H54 (cell line): Measurements from ENCODE around the gene MYEOV.

ENCODE experiments used
- DNase-seq: peaks from one replicate; pipeline ENCODE4 v3.0.0; 2011; ENCODE audit warnings: low spot score, mixed read lengths; ENCODE audit not compliant: insufficient read length
- FAIRE-seq: peaks from 3 replicates; lab custom pipeline; 2011; peaks lifted over from hg19 to GRCh38; lab: Jason Lieb, UNC
- POLR2A ChIP-seq: IDR thresholded peaks from 2 replicates; pipeline ENCODE4 v1.6.1; 2011; ENCODE audit warnings: low read depth, mild to moderate bottlenecking, low read length

Gene MYEOV

DNA sequence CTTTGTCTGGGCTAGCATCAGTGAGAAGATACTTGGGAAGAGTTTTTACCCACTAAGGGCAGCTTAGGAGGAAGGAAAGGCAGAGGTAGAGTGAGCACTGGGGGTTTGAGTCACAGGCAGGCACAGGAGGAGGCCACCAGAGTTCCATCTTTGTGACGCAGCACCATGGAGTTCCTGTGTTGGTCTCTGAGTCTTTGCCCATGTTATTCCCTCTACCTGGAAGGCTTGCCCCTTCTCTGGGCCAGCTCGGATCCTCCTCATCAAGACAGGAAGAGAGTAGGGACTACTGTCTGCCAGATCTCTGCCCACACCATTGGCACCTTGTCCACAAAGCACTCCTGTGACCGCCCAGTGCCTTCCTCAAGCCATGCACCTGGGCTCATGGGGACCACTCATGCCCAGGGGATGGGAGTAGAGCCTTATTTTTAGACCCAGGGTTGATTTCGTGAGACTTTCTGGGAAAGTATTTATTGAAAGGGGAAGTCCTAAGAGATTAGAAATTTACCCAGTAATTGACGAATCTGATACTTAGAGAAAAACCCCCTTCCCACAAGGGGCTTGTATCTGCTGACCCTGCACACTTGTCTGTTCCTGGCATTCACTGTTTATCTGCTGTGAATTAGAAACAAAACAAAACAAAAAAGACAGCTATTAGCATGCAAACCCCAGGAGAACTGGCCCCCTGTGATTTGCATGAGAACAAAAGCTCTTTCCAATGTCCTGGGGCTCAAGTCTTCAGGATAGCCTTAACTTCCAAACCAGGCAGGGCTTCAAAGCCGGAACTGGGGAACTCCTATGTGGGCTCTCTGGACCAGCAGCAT, 35.9 kb upstream of the MYEOV start:
- FAIRE-seq = no peak
- DNase-seq = no peak

DNA sequence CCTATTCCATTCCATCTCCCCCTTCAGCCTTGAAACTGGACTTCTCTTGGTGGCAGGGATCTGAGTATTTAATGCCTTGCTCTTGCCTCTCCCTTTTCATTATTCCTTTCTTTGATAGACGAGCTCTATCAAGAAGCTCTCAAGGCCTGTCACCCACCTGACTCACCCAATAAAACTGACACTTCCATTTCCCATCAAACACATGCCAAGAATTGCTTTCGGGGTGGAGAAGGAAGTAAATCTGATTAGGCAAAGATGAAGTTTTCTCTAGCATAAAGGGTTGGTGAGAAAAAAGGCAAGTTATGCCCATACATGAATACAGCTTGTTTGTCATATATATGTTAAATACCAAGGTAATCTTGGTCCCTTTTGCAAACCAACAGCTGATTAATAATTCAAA, 34.9 kb upstream of the MYEOV start:
- no peak for TF ChIP-seq POLR2A
- FAIRE-seq (no peak), DNase-seq (no peak)

More for the DNA sequence above, 35.9 kb upstream of the MYEOV start:
- no peak for TF ChIP-seq POLR2A

DNA sequence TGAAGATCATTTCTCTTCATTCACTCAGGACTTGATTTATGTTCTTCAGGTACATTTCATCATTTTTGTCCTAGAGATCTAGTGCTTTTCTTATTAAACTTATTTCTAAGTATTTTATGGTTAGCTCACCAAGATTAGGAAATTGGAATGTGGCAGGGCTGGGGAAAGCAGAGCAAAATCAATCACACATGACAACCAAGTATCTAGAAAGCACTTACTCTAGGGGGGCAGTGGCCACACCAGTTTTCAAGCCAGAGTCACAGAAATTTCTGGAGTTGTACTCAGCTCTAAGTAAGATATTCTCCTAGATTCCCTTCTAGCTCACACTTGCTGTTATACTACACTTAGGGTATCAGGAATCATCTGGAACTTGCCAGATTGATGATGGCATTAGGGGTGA, 33.3 kb upstream of the MYEOV start:
- TF ChIP-seq POLR2A = no peak
- FAIRE-seq (no peak), DNase-seq (no peak)

DNA sequence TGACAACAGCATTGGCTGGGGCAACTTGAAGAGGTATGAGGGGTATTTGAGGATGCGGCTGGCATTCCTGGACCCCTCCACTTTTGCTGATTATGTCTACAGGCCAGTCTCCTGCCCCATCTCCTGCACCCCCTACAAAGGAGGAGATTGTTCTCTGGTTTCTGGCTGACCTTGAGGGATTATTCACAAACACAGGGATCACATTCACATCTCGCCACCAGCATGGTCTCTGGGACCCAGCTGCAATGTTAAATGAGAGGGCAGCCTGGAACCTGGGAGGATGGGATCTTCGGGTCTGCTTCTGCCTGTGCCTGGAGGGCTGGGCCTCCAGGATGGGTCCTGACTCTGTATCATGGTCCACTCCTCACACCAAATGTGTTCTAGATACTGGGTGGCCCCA, 32.8 kb upstream of the MYEOV start:
- no peak for TF ChIP-seq POLR2A
- no peak for FAIRE-seq
- no peak for DNase-seq

DNA sequence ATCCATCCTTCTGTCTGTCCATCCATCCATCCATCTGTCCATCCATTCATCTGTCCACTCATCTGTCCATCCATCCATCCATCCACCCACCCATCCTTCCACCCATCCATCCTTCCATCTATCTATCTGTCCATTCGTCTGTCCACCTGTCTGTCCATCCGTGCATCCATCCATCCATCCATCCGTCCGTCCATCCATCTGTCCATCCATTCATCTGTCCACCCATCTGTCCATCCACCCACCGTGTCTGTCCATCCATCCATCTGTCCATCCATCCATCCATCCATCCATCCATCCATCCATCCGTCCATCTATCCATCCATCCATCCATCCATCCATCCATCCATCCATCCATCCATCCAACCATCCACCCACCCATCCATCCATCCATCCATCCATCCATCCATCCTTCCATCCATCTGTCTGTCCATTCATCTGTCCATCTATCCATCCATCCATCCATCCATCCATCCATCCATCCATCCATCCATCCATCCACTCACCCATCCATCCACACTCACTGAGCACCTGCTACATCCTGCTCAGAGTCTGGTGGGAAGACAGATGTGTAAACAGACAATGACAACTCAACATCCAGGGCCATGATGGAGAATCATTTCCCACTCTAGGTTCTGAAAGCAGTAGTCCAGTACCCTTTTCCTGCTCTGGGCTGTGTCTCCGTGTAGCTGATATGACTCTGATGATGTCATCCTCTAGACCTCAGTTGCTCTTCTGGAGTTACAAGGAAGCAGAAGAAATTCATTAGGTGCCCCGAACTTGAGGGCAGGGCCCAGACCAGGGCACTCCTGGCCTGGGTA, 30.8 kb upstream of the MYEOV start:
- FAIRE-seq (no peak), DNase-seq (no peak)
- no peak for TF ChIP-seq POLR2A

DNA sequence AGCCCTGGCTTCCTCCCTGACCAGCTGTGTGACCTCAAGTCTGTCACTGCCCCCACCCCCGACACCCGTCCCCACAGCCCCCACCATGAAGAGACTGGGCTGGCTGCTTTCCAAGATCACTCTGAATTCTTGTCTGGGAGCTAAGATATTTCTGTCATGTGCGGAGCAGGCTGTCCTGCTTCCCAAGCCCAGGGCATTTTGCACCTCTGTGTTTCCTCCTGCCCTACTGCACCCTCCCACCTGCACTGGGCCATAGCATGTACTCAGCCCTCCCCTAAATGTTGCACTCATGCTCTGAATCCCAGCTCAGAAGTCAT, 30.3 kb upstream of the MYEOV start:
- DNase-seq (no peak), FAIRE-seq (no peak)
- no peak for TF ChIP-seq POLR2A

DNA sequence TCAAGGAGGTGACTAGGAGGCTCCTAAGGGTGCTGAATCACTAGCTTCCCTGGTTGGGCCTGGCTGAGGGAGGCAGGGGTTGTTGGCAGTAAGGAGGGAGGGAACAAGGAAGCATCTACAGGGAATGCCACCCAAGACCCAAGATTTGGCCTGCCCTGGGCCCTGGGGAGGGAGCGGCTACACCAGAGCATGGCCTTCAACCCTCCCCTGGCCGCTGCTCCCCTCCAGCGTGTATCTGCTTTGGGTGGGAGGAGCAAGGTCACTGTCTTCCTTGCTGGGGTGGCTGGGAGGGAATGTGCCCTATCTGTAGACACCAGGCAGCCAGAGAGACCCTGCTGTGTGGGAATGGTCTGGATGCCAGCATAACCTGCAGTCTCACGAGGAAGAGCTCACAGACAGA, 29.5 kb upstream of the MYEOV start:
- DNase-seq (no peak), FAIRE-seq (no peak)
- no peak for TF ChIP-seq POLR2A

DNA sequence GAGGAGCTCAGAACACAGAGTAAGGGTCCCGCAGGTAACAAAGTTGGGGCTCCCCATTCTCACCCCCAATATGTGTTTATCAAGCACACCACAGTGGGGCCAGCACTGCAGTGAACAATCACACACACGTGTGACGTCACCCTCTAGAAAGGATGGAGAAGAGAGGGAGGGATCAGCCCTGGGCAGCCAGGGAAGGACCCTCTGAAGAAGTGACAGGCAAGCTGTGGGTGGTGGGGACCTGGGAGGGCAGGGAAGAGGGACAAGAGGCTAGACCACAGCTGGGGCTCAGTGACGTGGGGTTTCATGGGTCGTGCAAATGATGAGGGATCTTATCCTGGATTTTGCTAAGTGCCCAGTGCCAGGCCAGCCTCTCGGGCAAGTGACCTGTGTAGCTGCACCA, 28.7 kb upstream of the MYEOV start:
- TF ChIP-seq POLR2A = no peak
- FAIRE-seq (no peak), DNase-seq (no peak)

DNA sequence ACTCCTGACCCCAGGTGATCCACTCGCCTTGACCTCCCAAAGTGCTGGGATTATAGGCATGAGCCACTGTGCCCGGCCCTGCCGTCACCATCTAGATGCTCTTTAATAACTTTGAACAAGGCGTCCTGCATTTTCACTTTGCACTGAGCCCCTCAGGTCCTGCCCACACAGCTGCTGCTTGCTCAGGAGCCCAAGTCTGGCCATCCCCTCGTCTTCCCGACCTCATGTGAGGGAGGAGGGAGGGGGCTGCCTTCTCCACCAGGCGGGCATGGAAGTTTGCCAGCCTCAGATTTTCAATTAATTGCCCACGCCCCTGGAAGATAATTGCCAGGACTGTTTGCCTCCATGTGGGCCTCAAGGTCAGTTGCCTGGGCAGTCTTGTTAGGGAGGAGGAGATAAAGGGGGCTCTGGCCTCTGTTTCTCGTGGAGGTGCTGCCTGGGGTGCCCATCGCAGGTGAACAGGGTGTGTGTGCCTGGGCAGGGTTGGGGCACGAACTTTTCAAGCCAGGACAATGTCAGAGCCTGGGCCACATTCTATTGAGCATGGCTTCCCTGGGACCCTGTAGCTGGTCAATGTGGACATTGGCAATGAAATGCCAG, 27.9 kb upstream of the MYEOV start:
- FAIRE-seq = no peak

DNA sequence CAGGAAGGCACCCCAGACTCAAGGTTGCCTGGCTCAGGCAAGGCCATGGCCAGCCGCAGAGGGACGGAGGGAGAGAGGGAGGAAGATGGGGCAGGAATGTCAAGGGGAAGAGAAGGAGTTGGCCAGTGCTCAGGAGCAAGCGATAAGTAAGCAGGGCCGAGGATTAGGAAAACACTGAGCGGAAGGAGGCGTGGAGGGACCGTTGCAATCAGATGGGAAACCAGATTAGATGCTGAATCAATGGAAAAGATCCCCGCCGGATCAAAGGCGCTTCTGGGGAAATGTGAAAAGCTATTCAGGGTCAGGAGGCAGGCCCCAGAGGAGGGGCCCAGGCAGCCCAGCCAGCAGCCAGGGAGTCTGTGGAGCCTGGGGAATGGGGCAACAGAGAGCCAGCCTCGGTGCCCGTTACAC, 26.6 kb upstream of the MYEOV start:
- TF ChIP-seq POLR2A = no peak
- FAIRE-seq (no peak), DNase-seq (no peak)

More for the DNA sequence above, 27.9 kb upstream of the MYEOV start:
- no peak for TF ChIP-seq POLR2A
- no peak for DNase-seq

DNA sequence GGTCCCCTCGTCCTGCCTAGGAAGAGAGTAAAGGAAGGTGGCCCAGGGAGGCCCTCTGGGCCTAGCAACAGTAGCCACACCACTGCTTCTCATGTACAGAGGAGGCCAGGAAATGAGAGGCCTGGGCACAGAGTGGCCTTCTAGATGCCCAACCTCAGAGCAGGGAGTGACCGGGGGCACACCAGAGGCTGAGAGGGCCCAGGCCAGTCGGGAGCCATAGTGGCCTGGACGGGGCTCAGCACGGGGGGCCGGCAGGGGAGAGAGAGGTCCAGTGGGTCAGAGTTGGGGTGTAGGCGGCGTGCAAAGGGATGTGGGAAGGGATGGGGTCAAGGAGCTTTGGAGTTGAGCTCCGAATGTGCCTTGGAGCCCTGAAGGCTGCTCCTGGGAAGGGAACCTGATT, 25.0 kb upstream of the MYEOV start:
- FAIRE-seq (no peak), DNase-seq (no peak)
- no peak for TF ChIP-seq POLR2A

DNA sequence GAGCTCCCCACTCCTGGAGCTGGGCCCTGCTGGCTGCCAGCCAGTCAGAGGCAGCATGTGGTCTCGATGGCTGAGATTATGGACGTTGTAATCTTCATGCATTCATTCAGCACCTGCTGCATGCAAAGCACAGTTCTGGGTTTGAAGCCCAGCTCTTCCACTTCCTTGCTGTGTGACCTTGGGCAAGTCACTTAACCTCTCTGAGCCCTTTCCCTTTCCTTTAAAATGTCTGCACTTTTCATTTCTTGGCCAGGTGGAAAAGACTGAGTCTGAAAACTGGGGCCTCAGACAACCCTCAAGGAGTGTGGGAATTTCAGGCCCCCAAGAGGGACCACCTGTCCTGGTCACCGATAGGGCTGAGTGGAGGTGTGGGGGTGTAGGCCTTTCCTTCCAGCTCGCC, 24.6 kb upstream of the MYEOV start:
- no peak for TF ChIP-seq POLR2A
- FAIRE-seq (no peak), DNase-seq (no peak)

DNA sequence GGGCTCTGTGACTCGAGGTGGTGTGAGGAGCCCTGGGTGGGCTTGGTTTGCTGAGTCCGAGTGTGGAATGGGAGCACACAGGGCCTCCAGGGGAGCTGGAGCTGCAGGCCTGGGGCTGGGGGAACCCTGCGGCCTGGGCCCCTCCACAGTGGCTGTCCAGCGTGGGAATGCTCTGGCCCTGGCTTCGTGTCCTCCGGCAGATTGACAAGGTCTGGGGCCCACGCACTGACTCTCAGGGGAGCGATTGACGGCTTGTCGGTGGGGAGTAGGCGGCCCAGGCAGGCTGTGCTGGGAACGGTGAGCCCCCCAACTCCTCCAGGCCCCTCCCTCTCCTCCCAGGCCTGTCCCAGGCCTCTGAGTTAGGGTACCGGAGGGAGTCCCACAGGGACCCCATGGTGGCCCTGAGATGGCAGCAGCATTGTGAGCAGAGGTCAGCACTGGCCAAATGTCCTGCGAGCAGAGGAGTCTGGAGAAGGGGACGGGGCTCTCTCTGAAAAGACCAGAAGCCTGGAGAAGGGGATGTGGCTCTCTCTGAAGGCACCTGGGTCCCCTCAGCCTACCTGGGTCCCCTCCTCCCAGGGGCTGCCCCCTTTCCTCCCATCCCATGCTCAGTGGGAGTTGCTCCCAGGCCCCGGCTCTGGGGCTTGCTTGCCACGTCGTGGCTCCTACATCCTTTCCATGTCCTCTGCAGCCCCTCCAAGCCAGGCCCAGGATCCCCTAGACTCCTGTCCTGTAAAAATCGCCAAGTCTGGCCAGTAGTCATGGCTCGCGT, 23.8 kb upstream of the MYEOV start:
- FAIRE-seq (no peak), DNase-seq (no peak)
- no peak for TF ChIP-seq POLR2A

DNA sequence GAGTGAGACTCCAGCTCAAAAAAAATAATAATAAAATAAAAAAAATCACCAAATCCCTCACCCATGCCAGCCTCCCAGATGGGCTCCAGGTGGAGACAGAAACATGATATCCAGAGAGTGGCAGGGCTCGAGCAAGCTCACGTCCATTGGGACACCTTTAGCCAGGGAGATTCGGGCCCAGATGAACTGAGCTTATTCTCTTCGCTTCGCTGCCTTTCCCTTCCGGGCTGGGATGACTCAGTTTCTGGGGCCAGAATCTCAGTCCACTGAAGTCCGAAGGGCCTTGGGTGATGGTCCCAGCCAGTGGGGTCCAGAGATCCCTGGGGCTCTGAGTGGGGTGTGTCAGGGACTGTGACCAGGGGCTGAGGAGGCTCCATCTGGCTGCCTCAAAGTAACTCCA, 23.0 kb upstream of the MYEOV start:
- DNase-seq (no peak), FAIRE-seq (no peak)
- TF ChIP-seq POLR2A = no peak
